GM21576 (cell line): ENCODE data around the gene STARD3NL.
"Not testable (repeated sequence)": the region's sequence is repeated elsewhere in the genome, so short reads cannot be mapped to it uniquely, and the experiment has no call there.

Source experiments
- ATAC-seq: cut with Tn5 transposase; IDR thresholded peaks from one replicate; pipeline ENCODE4 v1.9.1; 2021; ENCODE audit warnings: mild to moderate bottlenecking, moderate library complexity; ENCODE audit not compliant: unreplicated experiment

STARD3NL gene

GRCh38 chr7:38262026-38262425 lies 84.0 kb downstream of the STARD3NL start:
- ATAC-seq = not testable (repeated sequence)

DNA sequence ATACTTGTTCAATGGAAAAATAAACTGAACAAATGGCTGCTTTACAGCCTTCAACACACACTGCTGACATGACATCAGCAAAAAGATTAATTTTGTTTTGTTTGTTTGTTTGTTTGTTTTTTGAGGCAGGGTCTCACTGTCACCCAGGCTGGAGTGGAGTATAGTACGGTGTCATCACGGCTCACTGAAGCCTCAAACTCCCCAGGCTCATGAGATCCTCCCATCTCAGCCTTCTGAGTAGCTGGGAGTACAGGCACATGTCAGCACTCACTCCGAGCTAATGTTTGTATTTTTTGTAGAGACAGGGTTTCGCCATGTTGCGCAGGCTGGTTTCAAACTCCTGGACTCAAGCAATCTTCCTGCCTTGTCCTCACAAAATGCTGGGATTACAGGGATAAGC lies 84.5 kb downstream of the STARD3NL start:
- no peak for ATAC-seq

DNA sequence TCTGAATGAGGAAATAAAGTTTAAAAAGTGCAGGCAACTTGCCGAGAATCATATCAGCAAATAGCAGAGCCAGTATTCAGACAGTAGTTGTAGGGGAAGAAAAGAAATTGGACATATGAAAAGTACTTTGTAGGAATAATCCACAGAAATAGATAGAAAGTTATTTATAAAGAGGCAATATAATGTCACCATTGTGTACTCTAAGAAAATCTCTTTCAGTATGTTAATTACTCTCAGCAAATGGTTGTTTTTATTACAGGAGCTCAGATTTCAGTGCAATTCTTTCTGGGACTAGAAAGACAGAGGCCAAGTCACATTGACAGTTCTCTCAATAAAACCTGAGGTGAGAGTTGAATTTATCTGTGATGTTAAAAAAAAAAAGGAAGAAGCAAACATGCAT lies 85.2 kb downstream of the STARD3NL start:
- not testable (repeated sequence) for ATAC-seq

DNA sequence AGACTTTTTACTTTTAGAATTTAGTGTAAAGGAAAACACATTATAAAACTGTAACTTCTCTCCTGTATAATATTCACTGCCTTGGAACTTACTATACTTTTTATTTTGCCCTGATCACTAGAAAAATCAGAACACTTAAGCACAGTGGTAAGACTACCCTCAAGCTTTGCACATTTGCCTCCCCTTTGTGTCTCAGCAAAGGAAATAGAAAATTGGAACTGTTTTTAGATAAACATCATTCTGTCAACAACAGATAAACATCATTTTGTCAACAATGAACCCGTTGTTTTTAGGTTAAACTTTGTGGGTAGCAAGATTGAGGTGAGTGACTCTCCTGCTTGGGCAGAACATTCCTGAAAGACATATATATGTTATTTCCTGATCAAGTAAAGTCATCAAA lies 86.6 kb downstream of the STARD3NL start:
- ATAC-seq = not testable (repeated sequence)

GRCh38 chr7:38265958-38266357 lies 87.9 kb downstream of the STARD3NL start:
- ATAC-seq = not testable (repeated sequence)

GRCh38 chr7:38269704-38270346 lies 91.8 kb downstream of the STARD3NL start:
- ATAC-seq = not testable (repeated sequence)

GRCh38 chr7:38270405-38270804 lies 92.4 kb downstream of the STARD3NL start:
- ATAC-seq = not testable (repeated sequence)

DNA sequence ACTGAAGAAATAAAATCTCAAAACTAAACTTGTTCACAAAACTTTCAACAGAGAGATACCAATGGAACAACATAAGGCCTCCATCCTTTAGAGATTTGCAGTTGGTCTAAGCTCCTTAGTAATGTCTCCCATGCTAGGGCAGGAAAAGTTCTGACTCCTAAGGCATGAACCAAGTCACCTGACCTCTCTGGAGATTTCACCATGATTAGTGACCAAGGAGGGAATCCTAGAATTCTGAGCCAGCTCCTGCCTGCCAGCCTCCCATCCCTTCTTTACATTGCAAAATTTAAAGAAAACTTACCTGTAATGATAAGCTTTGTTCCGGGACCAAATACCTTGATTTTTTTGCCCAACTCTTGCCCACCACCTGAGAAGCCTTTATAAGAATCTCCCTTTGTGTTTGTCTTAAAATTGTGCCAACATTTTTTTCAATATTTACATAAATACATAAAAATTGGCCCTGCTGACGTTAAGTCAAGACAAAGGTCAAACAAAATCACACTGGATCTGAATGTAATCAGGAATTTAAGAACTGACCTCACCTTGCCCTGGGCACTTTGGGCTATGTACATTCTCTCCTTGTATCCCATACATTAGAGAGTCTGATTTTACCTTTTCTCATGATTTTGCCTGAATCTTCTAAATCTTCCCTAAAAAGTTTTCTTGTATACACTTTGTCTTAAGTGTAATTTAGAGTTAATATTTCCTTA lies 95.4 kb downstream of the STARD3NL start, which contains the start of gene TARP:
TARP (minus strand) TSS at position 351 of the 710 bp plus-strand sequence.
- no peak for ATAC-seq

DNA sequence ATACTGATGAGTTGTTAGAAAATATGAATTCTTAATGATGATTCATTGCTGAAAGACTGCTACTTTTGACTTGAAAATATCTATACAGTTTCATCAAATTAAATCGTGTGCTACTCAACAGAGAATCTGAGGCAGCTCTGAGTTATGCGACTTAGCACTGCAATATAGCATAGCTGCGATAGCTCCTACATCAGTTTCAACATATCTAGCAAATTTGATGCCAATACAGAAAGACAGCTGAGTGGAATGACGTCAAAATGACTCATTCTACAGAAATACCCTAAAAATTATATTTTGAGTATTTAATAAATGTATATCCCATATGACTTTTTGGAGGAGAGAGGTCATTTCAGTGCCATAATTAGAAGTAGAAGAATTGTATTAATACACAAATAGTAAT lies 96.4 kb downstream of the STARD3NL start:
- no peak for ATAC-seq

DNA sequence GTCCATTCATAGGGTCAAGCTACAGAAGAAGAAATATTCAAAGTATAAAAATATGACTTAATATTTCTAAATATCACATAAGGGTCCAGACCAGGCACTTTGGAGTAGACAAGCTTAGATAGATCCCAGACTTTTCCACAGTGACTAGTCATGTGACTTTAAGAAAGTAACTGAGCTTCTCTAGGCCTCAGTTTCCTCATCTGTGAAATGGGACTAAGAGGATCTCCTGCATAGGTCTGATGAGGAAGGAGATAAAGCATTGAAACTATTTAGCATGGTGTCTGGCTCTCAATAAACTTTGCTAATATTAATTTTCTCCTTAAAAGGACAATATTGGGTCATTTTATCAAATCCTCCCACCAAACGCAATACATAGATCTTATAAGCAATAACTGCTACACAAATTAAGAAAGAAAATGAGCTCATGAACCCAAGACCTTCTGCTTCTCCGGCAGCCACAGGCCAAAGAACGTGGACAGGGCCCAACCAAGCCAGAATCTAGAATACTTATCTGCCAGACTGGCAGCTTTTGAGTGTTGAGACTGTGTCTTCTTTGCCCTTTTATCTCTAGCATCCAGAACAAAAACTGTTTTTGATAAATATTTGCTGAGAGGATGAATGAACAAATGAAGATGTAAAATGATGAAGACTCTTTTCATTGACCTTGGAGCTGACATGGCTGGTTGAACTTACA lies 97.0 kb downstream of the STARD3NL start:
- no peak for ATAC-seq

DNA sequence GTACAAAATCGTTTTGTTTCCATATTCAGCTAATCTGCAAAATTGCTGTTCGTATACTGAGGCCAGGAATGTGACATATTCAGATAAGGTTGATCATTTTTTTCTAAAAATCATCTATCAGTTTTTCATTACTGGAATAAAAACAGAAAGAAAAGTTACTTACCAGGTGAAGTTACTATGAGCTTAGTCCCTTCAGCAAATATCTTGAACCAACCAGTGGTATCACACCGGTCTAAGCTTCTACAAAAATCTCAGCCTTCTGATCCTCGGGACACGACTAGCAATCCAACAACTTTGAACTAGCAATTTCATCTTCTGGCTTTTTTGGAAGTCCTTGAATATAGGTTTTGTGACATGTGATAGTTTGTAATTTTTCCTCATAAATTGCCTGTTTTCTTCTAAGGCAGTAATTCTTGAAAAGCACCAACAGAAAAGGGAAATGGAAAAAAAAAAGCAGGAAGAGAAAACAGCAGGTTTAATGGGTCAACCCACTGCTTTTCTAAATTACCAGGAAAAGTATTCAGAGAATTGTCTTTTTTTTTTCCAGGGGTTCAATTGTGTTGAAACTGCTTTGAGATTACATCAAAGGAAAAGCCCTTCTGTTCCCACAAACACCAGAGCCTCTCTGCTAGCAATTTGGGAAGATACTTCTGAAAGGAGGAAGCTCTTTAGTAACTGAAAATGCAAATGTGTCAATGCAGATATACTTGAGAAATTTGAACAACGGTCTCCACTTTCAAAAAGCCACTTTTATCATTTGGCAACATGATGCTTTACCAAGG lies 98.2 kb downstream of the STARD3NL start:
- ATAC-seq = no peak

DNA sequence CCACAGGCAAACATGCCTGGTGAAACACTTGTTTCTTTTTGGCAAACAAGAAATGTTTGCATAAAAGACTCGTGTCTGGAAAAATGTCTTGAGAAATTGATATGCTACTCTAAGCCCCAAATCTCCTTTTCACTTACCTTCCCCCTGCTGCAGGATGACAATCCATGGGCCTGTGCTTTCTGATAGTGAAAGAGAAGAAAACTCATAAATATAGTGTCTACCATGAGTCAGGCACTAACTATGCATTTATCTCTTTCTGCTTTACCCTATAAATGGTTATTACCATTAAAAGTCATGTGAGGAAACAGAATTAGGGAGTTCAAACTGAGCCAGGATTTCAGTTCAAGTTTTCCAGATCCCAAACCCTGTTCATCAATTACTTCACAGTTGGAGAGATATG lies 102.0 kb downstream of the STARD3NL start:
- ATAC-seq = no peak
